Stomach (tissue), 4 donors: Measurements from ENCODE around the gene DNAAF8.

ENCODE experiments used
- CTCF ChIP-seq, 7 experiments: fragments of 450-650 bp in 4 of 7; fragments of 200-600 bp in 3 of 7; sonication (generic) in 3 of 7; IDR thresholded peaks; one replicate each; pipeline ENCODE4 v1.5.1; 2016 to 2019; ENCODE audit warnings: antibody characterized with exemption in 7 of 7, control low read depth in 2 of 7, mild to moderate bottlenecking in 1 of 7
- EP300 ChIP-seq: sonication (generic); formaldehyde crosslinking; IDR thresholded peaks from one replicate; pipeline ENCODE4 v1.6.1; 2017; ENCODE audit warnings: antibody characterized with exemption
- POLR2A ChIP-seq, 4 donors: fragments of 450-650 bp; IDR thresholded peaks; one replicate each; pipeline ENCODE4 v1.6.1; 2016; ENCODE audit warnings: antibody characterized with exemption in 4 of 4, control low read depth in 2 of 4, mild to moderate bottlenecking in 1 of 4, moderate library complexity in 1 of 4
- POLR2AphosphoS5 ChIP-seq, 3 donors: sonication (generic); formaldehyde crosslinking; IDR thresholded peaks; one replicate each; pipeline ENCODE4 v1.6.1; 2016; ENCODE audit warnings: antibody characterized with exemption in 3 of 3

GRCh38 chr16:4695473-4696171 lies 38.7 kb upstream of the DNAAF8 start:
- no peak for TF ChIP-seq POLR2A (IDR thresholded peaks at IDR 0.05)
- TF ChIP-seq CTCF (IDR thresholded peaks at IDR 0.05): no peak
- TF ChIP-seq EP300: no peak
- no peak for TF ChIP-seq POLR2AphosphoS5 (IDR thresholded peaks at IDR 0.05)
